Keratinocyte (primary cell): ENCODE measurements around the gene SLC17A7.

Source experiments
- CTCF ChIP-seq, 3 experiments: IDR thresholded peaks in 1 of 3; conservative IDR thresholded peaks in 1 of 3; optimal IDR thresholded peaks in 1 of 3; 2 replicates in 2 of 3; 3 replicates in 1 of 3; pipeline versions ENCODE3 to v1.5.1; 2011; ENCODE audit warnings: low read length in 3 of 3, mild to moderate bottlenecking in 3 of 3, moderate library complexity in 2 of 3, control low read depth in 1 of 3, inconsistent platforms in 1 of 3; ENCODE audit not compliant: insufficient read depth in 2 of 3; ENCODE audit errors: extremely low read depth in 1 of 3
- EZH2 ChIP-seq: IDR thresholded peaks from one replicate; pipeline ENCODE4 v1.6.1; 2012; ENCODE audit warnings: inconsistent platforms, mild to moderate bottlenecking, low read length, moderate library complexity

GRCh38 chr19:49411681-49412326, 29.5 kb downstream of the SLC17A7 start:
- TF ChIP-seq CTCF (optimal IDR thresholded peaks at IDR 0.05 in 1 of 3, IDR thresholded peaks at IDR 0.05 in 1 of 3, conservative IDR thresholded peaks at IDR 0.05 in 1 of 3; ENCODE audit: extremely low read depth in 1 of 3, insufficient read depth in 2 of 3, low read length in 3 of 3) (no peak), EZH2 (no peak)
